Activated naive CD4-positive, alpha-beta T cell treated with anti-CD3 and anti-CD28 coated beads for 36 hours (primary cell): ENCODE data around the gene HPSE2. TPM values are rescaled to one million over a fixed set of nuclear protein-coding genes. Genes with fewer than 3 reads are reported as not detected.

Source experiments
- CTCF ChIA-PET: fragments of 350-600 bp; sonication (Branson Sonifier 250); formaldehyde crosslinking; loops from one replicate; lab custom pipeline; 2021; ENCODE audit warnings: antibody characterized with exemption; lab: Charles Lee
- DNase-seq: peaks from one replicate; pipeline ENCODE4 v3.0.0-alpha.2; 2020
- H3K27ac Mint-ChIP-seq: one replicate; pipeline ENCODE4 v1.8.0; 2021; ENCODE audit warnings: mild to moderate bottlenecking, mixed read lengths
- H3K27me3 Mint-ChIP-seq: one replicate; pipeline ENCODE4 v1.8.0; 2021; ENCODE audit warnings: low read depth, mixed read lengths
- H3K36me3 Mint-ChIP-seq: one replicate; pipeline ENCODE4 v1.8.0; 2021; ENCODE audit warnings: low read depth, mixed read lengths
- H3K4me1 Mint-ChIP-seq: one replicate; pipeline ENCODE4 v1.8.0; 2021; ENCODE audit warnings: low read depth, mixed read lengths
- H3K4me3 Mint-ChIP-seq: one replicate; pipeline ENCODE4 v1.8.0; 2021; ENCODE audit warnings: mild to moderate bottlenecking, moderate library complexity, mixed read lengths
- H3K9me3 Mint-ChIP-seq: one replicate; pipeline ENCODE4 v1.8.0; 2021; ENCODE audit warnings: mixed read lengths
- intact Hi-C: fragments of 100-400 bp; cut with micrococcal nuclease; formaldehyde crosslinking; loops from one replicate; pipeline ENCODE4 v1.15.1; 2023
- total RNA-seq, 2 experiments: library from RNA; stranded (reverse); gene quantifications; one replicate each; pipeline ENCODE4 v1.2.3, GENCODE V29; 2021

The HPSE2 gene
- total RNA-seq, 2 experiments from 2014 or later, result not detected

- intact Hi-C loops, result loop anchor here (5.0 to 10.0 kb wide), 2 partner anchors 1169 to 1287 kb away; partner anchors contain the start of genes COX15 and CUTC
- Mint-ChIP-seq H3K4me1 (peaks cover 50% of the 10 kb centered on the region), H3K27ac (peak overlapping the region; percentile 84), H3K36me3 (peaks cover 31% of the 10 kb centered on the region), H3K4me3 (peak overlapping the region; percentile 88), H3K9me3 (no peaks in the 10 kb centered on the region), H3K27me3 (no peaks in the 10 kb centered on the region)
- DNase-seq, result no peak
- CTCF ChIA-PET, result interaction anchor here (1.0 to 1.1 kb wide), 2 partner anchors 20 to 653 kb away, joined by 3 to 4 read pairs; no protein-coding TSS in a partner anchor
These were observed 790.3 kb downstream of the HPSE2 start for GRCh38 chr10:98445200-98445812.

- CTCF ChIA-PET, result interaction anchor here (0.6 to 2.9 kb wide), 2 partner anchors 19 to 30 kb away, joined by 6 to 15 read pairs; no protein-coding TSS in a partner anchor
- intact Hi-C loops, result loop anchor here (5.0 to 10.0 kb wide), 2 partner anchors 1170 to 1288 kb away; partner anchors contain the start of genes COX15 and CUTC
- H3K27me3 Mint-ChIP-seq, result no peaks in the 10 kb centered on the region
These were observed 791.2 kb downstream of the HPSE2 start for GRCh38 chr10:98444314-98445006.

DNA sequence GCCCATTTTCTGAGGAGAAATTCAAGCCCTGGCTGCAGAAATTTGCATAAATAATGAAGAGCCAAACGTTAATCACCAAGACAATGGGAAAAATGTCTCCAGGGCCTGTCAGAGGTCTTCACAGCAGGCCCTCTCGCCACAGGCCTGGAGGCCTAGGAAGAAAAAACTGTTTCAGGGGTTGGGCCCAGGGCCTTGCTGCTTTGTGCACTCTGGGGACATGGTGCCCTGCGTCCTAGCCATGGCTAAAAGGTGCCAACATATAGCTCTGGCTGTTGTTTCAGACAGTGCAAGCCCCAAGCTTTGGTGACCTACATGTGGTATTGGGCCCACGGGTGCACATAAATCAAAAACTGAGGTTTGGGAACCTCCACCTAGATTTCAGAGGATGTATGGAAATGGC lies 796.9 kb downstream of the HPSE2 start:
- DNase-seq, result no peak
- intact Hi-C loops, result no loop called here
- Mint-ChIP-seq H3K27me3 (no peaks in the 10 kb centered on the region), H3K27ac (no peak overlapping the region), H3K9me3 (no peaks in the 10 kb centered on the region), H3K4me1 (peaks cover 32% of the 10 kb centered on the region), H3K4me3 (no peak overlapping the region), H3K36me3 (peaks cover 60% of the 10 kb centered on the region)
- CTCF ChIA-PET, result interaction anchor here (1.1 kb wide), 1 partner anchor 13 kb away, joined by 6 read pairs; no protein-coding TSS in a partner anchor

More at GRCh38 chr10:98444314-98445006, 791.2 kb downstream of the HPSE2 start:
- no peak for DNase-seq
- Mint-ChIP-seq H3K9me3 (no peaks in the 10 kb centered on the region), H3K27ac (no peak overlapping the region), H3K4me3 (peak overlapping the region; percentile 37), H3K4me1 (peaks cover 50% of the 10 kb centered on the region), H3K36me3 (peaks cover 37% of the 10 kb centered on the region)

- Mint-ChIP-seq H3K27ac (no peak overlapping the region), H3K36me3 (peaks cover 62% of the 10 kb centered on the region), H3K9me3 (no peaks in the 10 kb centered on the region), H3K27me3 (no peaks in the 10 kb centered on the region), H3K4me3 (no peak overlapping the region), H3K4me1 (peaks cover 18% of the 10 kb centered on the region)
- no peak for DNase-seq
- CTCF ChIA-PET, result interaction anchor here (2.6 kb wide), 1 partner anchor 11 kb away, joined by 22 read pairs; no protein-coding TSS in a partner anchor
- intact Hi-C loops, result no loop called here
These were observed 798.9 kb downstream of the HPSE2 start for GRCh38 chr10:98436704-98437103.

GRCh38 chr10:98435178-98435577 lies 800.5 kb downstream of the HPSE2 start:
- H3K27me3 Mint-ChIP-seq, result no peaks in the 10 kb centered on the region
- H3K4me1 Mint-ChIP-seq, result peaks cover 8% of the 10 kb centered on the region
- H3K4me3 Mint-ChIP-seq, result no peak overlapping the region
- DNase-seq, result no peak
- H3K9me3 Mint-ChIP-seq, result no peaks in the 10 kb centered on the region
- H3K36me3 Mint-ChIP-seq, result peaks cover 64% of the 10 kb centered on the region
- CTCF ChIA-PET, result interaction anchor here (0.7 to 2.6 kb wide), 2 partner anchors 10 to 29 kb away, joined by 3 to 22 read pairs; no protein-coding TSS in a partner anchor
- no peak overlapping the region for H3K27ac Mint-ChIP-seq
- intact Hi-C loops, result no loop called here

- Mint-ChIP-seq H3K27me3 (no peaks in the 10 kb centered on the region), H3K27ac (no peak overlapping the region), H3K4me1 (peaks cover 8% of the 10 kb centered on the region), H3K9me3 (no peaks in the 10 kb centered on the region), H3K36me3 (peaks cover 56% of the 10 kb centered on the region), H3K4me3 (no peak overlapping the region)
- CTCF ChIA-PET, result interaction anchor here (0.6 kb wide), 1 partner anchor 251 kb away, joined by 3 read pairs; no protein-coding TSS in a partner anchor
- intact Hi-C loops, result no loop called here
- no peak for DNase-seq
These were observed 801.5 kb downstream of the HPSE2 start for GRCh38 chr10:98433881-98434732.

DNA sequence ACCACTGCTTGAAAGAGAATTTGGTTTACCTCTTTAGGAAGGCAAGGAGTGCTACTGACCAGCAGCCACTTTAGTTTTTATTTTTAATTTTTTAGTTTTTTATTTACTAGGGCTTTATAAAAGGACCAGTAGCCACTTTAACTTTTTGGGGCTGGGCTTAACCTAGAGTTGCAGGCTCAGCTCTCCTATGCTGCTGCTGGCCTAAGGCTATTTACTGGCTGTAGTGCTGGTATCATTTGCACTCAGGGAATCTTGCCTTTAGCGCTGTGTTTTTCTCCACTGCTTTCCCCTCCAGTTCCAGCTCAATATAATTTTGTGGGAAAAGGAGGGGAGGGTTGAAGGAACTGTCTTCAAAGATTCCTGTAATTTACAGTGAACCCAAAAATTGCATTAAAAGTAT lies 802.3 kb downstream of the HPSE2 start:
- intact Hi-C loops, result no loop called here
- H3K4me3 Mint-ChIP-seq, result no peak overlapping the region
- H3K27me3 Mint-ChIP-seq, result no peaks in the 10 kb centered on the region
- no peak for DNase-seq
- H3K4me1 Mint-ChIP-seq, result peaks cover 6% of the 10 kb centered on the region
- peaks cover 54% of the 10 kb centered on the region for H3K36me3 Mint-ChIP-seq
- no peak overlapping the region for H3K27ac Mint-ChIP-seq
- H3K9me3 Mint-ChIP-seq, result no peaks in the 10 kb centered on the region
- CTCF ChIA-PET, result no interaction called here

DNA sequence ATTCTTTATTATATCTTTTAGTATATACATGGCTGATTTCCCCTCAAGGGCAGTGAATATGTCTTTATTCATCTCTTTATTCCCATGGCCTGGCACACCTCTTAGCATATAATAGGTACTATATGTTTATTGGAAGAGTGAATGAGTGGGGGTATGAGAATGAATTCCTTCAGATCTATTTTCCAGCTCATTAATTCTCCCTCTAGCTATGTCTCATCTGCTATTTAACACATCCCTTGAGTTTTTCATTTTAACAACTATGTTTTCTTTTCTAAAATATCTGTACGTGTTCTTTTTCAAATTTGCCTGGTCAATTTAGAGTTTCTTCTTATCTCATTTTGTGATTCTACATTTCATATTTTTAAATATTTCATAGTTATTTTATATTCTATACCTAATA lies 803.3 kb downstream of the HPSE2 start:
- no peaks in the 10 kb centered on the region for H3K4me1 Mint-ChIP-seq
- H3K36me3 Mint-ChIP-seq, result peaks cover 48% of the 10 kb centered on the region
- no peak for DNase-seq
- H3K9me3 Mint-ChIP-seq, result no peaks in the 10 kb centered on the region
- CTCF ChIA-PET, result no interaction called here
- H3K27me3 Mint-ChIP-seq, result no peaks in the 10 kb centered on the region
- intact Hi-C loops, result no loop called here
- H3K27ac Mint-ChIP-seq, result no peak overlapping the region
- no peak overlapping the region for H3K4me3 Mint-ChIP-seq

GRCh38 chr10:98431016-98431415 lies 804.6 kb downstream of the HPSE2 start:
- CTCF ChIA-PET, result no interaction called here
- Mint-ChIP-seq H3K27ac (no peak overlapping the region), H3K4me3 (no peak overlapping the region)

GRCh38 chr10:98430427-98430826 lies 805.2 kb downstream of the HPSE2 start:
- peaks cover 40% of the 10 kb centered on the region for H3K36me3 Mint-ChIP-seq
- no peaks in the 10 kb centered on the region for H3K27me3 Mint-ChIP-seq
- no peaks in the 10 kb centered on the region for H3K4me1 Mint-ChIP-seq
- intact Hi-C loops, result no loop called here
- no peaks in the 10 kb centered on the region for H3K9me3 Mint-ChIP-seq
- DNase-seq, result no peak
- no peak overlapping the region for H3K4me3 Mint-ChIP-seq
- CTCF ChIA-PET, result interaction anchor here (1.6 kb wide), 1 partner anchor 37 kb away, joined by 3 read pairs; no protein-coding TSS in a partner anchor
- H3K27ac Mint-ChIP-seq, result no peak overlapping the region

More at GRCh38 chr10:98431016-98431415, 804.6 kb downstream of the HPSE2 start:
- no peaks in the 10 kb centered on the region for H3K9me3 Mint-ChIP-seq
- H3K4me1 Mint-ChIP-seq, result no peaks in the 10 kb centered on the region
- intact Hi-C loops, result no loop called here
- H3K27me3 Mint-ChIP-seq, result no peaks in the 10 kb centered on the region
- H3K36me3 Mint-ChIP-seq, result peaks cover 45% of the 10 kb centered on the region
- no peak for DNase-seq

- Mint-ChIP-seq H3K4me3 (no peak overlapping the region), H3K27me3 (no peaks in the 10 kb centered on the region), H3K4me1 (no peaks in the 10 kb centered on the region), H3K36me3 (peaks cover 32% of the 10 kb centered on the region), H3K27ac (no peak overlapping the region), H3K9me3 (no peaks in the 10 kb centered on the region)
- no peak for DNase-seq
- intact Hi-C loops, result no loop called here
- CTCF ChIA-PET, result interaction anchor here (1.3 to 1.6 kb wide), 2 partner anchors 13 to 38 kb away, joined by 3 read pairs; no protein-coding TSS in a partner anchor
These were observed 806.2 kb downstream of the HPSE2 start for GRCh38 chr10:98429320-98430072.
